NT2/D1 (cell line): Measurements from ENCODE around the gene HTT-AS.

Experiments
- SUZ12 ChIP-seq: IDR thresholded peaks from 2 replicates; pipeline ENCODE4 v1.6.1; 2011; ENCODE audit not compliant: insufficient read length, insufficient read depth; ENCODE audit errors: extremely low read depth
- YY1 ChIP-seq: IDR thresholded peaks from 2 replicates; pipeline ENCODE4 v1.6.1; 2011; ENCODE audit not compliant: insufficient read length, insufficient read depth

DNA sequence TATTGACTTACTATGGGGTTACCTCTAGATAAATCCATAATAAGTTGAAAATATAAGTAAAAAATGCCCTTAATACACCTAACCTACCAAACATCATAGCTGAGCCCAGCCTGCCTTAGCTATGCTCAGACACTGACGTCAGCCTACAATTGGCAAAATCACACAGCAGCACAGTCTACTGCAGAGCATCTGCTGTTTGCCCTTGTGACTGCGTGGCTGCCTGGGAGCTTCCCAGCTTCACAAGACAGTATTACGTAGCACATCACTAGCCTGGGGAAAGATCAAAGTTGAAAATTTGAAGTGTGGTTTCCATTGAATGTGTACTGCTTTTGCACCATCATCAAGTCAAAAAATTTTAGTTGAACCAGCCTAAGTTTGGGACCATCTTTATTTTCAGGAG lies 8.8 kb downstream of the HTT-AS start:
- TF ChIP-seq YY1 (no peak), SUZ12 (no peak)
